Measurements from ENCODE around the gene CASS4. TPM values are rescaled to one million over a fixed set of nuclear protein-coding genes. Genes with fewer than 3 reads are reported as not detected.

The CASS4 gene
- total and polyA plus RNA-seq, 4 donors = 0.20 to 3.4 (median 1.8) TPM

DNA sequence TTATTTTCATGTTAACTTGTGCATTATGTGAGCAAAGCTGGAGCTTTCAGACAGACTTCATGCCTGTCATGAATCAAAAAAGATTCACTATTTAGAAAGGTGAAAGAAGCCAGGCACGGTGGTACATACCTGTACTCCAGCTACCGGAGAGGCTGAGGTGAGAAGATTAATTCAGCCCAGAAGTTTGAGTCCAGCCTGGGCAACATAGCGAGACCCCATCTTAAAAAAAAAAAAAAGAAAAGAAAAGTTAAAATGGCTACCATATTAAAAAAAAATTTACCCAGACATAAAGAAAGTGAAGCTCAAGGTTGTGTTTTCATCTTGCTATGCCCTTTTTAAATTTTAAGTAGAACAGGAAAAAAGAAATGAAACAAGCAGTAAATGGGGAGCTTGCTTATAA, 889 bp downstream of the CASS4 start:
- 97% methylated on average over 3 of the region's 3 CpGs for WGBS, 2 donors
- no peak overlapping the region for H3K27ac ChIP-seq (ENCODE audit: low read depth in 1 of 2, low read length in 2 of 2)
- intact Hi-C loops (cut with DNase I) = no loop called here
- H3K27me3 ChIP-seq (ENCODE audit: control insufficient read depth in 1 of 2, insufficient read depth in 2 of 2, low read length in 1 of 2) = no peaks in the 10 kb centered on the region
- DNase-seq (no peak), ATAC-seq (ENCODE audit: low FRiP score) (no peak)
- H3K9me3 ChIP-seq (ENCODE audit: control insufficient read depth, low read length) = no peaks in the 10 kb centered on the region
- no peak overlapping the region for H3K4me3 ChIP-seq (ENCODE audit: low read length in 2 of 2)
- no peaks in the 10 kb centered on the region for H3K36me3 ChIP-seq (ENCODE audit: control insufficient read depth in 1 of 2, insufficient read depth in 2 of 2, low read length in 1 of 2)
- H3K4me1 ChIP-seq (ENCODE audit: control insufficient read depth in 1 of 2, insufficient read depth in 2 of 2, low read length in 2 of 2) = no peaks in the 10 kb centered on the region

- Histone ChIP-seq H3K36me3 (ENCODE audit: control insufficient read depth in 1 of 2, insufficient read depth in 2 of 2, low read length in 1 of 2) (no peaks in the 10 kb centered on the region), H3K4me1 (ENCODE audit: control insufficient read depth in 1 of 2, insufficient read depth in 2 of 2, low read length in 2 of 2) (no peaks in the 10 kb centered on the region), H3K27ac (ENCODE audit: low read depth in 1 of 2, low read length in 2 of 2) (no peak overlapping the region), H3K4me3 (ENCODE audit: low read length in 2 of 2) (no peak overlapping the region), H3K9me3 (ENCODE audit: control insufficient read depth, low read length) (no peaks in the 10 kb centered on the region), H3K27me3 (ENCODE audit: control insufficient read depth in 1 of 2, insufficient read depth in 2 of 2, low read length in 1 of 2) (no peaks in the 10 kb centered on the region)
- ATAC-seq (ENCODE audit: low FRiP score) (no peak), DNase-seq (no peak)
- intact Hi-C loops (cut with DNase I) = no loop called here
- 84 to 89% methylated on average over 12 of the region's 12 CpGs for WGBS, 2 donors
Measured at GRCh38 chr20:56414842-56415765, 3.0 kb downstream of the CASS4 start.

- DNase-seq (no peak), ATAC-seq (ENCODE audit: low FRiP score) (no peak)
- WGBS, 2 donors = 89 to 94% methylated on average over 7 of the region's 7 CpGs
- no peaks in the 10 kb centered on the region for H3K9me3 ChIP-seq (ENCODE audit: control insufficient read depth, low read length)
- no peak overlapping the region for H3K4me3 ChIP-seq (ENCODE audit: low read length in 2 of 2)
- intact Hi-C loops (cut with DNase I) = no loop called here
- no peaks in the 10 kb centered on the region for H3K27me3 ChIP-seq (ENCODE audit: control insufficient read depth in 1 of 2, insufficient read depth in 2 of 2, low read length in 1 of 2)
- H3K27ac ChIP-seq (ENCODE audit: low read depth in 1 of 2, low read length in 2 of 2) = no peak overlapping the region
- no peaks in the 10 kb centered on the region for H3K36me3 ChIP-seq (ENCODE audit: control insufficient read depth in 1 of 2, insufficient read depth in 2 of 2, low read length in 1 of 2)
- no peaks in the 10 kb centered on the region for H3K4me1 ChIP-seq (ENCODE audit: control insufficient read depth in 1 of 2, insufficient read depth in 2 of 2, low read length in 2 of 2)
Measured at GRCh38 chr20:56417402-56417801, 5.3 kb downstream of the CASS4 start.

GRCh38 chr20:56417911-56418310, 5.9 kb downstream of the CASS4 start:
- H3K9me3 ChIP-seq (ENCODE audit: control insufficient read depth, low read length) = no peaks in the 10 kb centered on the region
- H3K36me3 ChIP-seq (ENCODE audit: control insufficient read depth in 1 of 2, insufficient read depth in 2 of 2, low read length in 1 of 2) = no peaks in the 10 kb centered on the region
- no peak for DNase-seq
- intact Hi-C loops (cut with DNase I) = no loop called here
- H3K27me3 ChIP-seq (ENCODE audit: control insufficient read depth in 1 of 2, insufficient read depth in 2 of 2, low read length in 1 of 2) = no peaks in the 10 kb centered on the region
- no peak overlapping the region for H3K4me3 ChIP-seq (ENCODE audit: low read length in 2 of 2)
- H3K4me1 ChIP-seq (ENCODE audit: control insufficient read depth in 1 of 2, insufficient read depth in 2 of 2, low read length in 2 of 2) = no peaks in the 10 kb centered on the region
- WGBS, 2 donors = 91% methylated on average over 4 of the region's 4 CpGs
- no peak for ATAC-seq (ENCODE audit: low FRiP score)
- H3K27ac ChIP-seq (ENCODE audit: low read depth in 1 of 2, low read length in 2 of 2) = no peak overlapping the region

GRCh38 chr20:56418385-56418861, 6.4 kb downstream of the CASS4 start:
- 81 to 83% methylated on average over 11 of the region's 11 CpGs for WGBS, 2 donors
- no peaks in the 10 kb centered on the region for H3K9me3 ChIP-seq (ENCODE audit: control insufficient read depth, low read length)
- H3K27ac ChIP-seq (ENCODE audit: low read depth in 1 of 2, low read length in 2 of 2) = no peak overlapping the region
- ATAC-seq (ENCODE audit: low FRiP score) = no peak
- H3K4me1 ChIP-seq (ENCODE audit: control insufficient read depth in 1 of 2, insufficient read depth in 2 of 2, low read length in 2 of 2) = no peaks in the 10 kb centered on the region
- DNase-seq = no peak
- H3K4me3 ChIP-seq (ENCODE audit: low read length in 2 of 2) = no peak overlapping the region
- H3K27me3 ChIP-seq (ENCODE audit: control insufficient read depth in 1 of 2, insufficient read depth in 2 of 2, low read length in 1 of 2) = no peaks in the 10 kb centered on the region
- intact Hi-C loops (cut with DNase I) = no loop called here
- H3K36me3 ChIP-seq (ENCODE audit: control insufficient read depth in 1 of 2, insufficient read depth in 2 of 2, low read length in 1 of 2) = no peaks in the 10 kb centered on the region

DNA sequence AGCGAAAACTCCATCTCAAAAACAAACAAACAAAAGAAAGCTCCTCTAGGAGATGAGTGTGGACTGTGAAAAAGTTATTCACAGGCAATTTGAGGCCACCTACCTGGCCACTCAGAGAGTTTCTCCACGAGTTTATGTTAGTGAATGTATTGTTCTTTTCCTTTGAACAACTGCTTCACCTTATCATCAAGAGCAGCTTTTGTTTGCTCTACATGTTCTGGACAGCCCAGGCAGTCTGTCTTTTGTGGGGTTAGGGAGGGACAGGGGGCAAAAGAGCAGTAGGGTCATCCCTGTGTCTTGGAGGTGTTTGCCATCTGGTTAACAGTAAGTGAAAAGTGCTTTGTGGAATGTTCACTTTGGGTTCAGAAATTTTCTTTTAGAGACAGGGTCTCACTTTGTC, 8.0 kb downstream of the CASS4 start:
- ATAC-seq (ENCODE audit: low FRiP score) (no peak), DNase-seq (no peak)
- H3K27me3 ChIP-seq (ENCODE audit: control insufficient read depth in 1 of 2, insufficient read depth in 2 of 2, low read length in 1 of 2) = no peaks in the 10 kb centered on the region
- intact Hi-C loops (cut with DNase I) = no loop called here
- WGBS, 2 donors = 88 to 91% methylated on average over 2 of the region's 2 CpGs
- no peaks in the 10 kb centered on the region for H3K36me3 ChIP-seq (ENCODE audit: control insufficient read depth in 1 of 2, insufficient read depth in 2 of 2, low read length in 1 of 2)
- no peaks in the 10 kb centered on the region for H3K4me1 ChIP-seq (ENCODE audit: control insufficient read depth in 1 of 2, insufficient read depth in 2 of 2, low read length in 2 of 2)
- H3K27ac ChIP-seq (ENCODE audit: low read depth in 1 of 2, low read length in 2 of 2) = no peak overlapping the region
- H3K9me3 ChIP-seq (ENCODE audit: control insufficient read depth, low read length) = no peaks in the 10 kb centered on the region
- no peak overlapping the region for H3K4me3 ChIP-seq (ENCODE audit: low read length in 2 of 2)

DNA sequence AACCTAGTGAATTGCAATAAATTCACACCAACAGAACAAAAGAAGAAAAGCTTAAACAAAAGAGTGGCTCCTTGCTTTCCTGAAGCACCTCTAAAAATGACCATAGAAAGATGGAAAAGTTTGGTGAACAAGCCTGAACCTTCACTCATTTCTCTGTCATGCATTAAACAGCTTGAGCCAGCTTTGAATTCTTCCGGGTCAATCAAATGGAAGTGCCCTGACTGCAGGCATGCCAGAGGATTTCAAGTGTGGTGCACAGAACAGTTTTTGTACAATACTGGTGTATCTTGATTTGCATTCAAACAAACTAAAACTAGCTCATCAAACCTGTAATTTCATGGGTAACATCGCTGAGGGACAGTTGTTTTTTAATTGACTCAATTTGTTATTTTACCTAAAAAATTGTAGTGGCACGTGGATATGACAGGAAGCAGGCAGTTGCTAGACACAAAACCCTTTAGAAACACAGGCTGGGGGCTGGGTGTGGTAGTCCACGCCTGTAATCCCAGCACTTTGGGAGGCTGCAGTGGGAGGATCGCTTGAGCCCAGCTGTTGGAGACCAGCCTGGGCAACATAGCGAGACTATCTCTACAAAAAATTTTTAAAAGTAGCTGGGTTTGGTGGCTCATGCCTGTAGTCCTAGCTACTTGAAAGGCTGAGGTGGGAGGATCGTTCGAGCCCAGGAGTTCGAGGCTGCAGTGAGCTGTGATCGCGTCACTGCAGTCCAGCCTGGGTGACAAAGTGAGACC, 9.1 kb downstream of the CASS4 start:
- 80 to 82% methylated on average over 11 of the region's 11 CpGs for WGBS, 2 donors
- Histone ChIP-seq H3K9me3 (ENCODE audit: control insufficient read depth, low read length) (no peaks in the 10 kb centered on the region), H3K36me3 (ENCODE audit: control insufficient read depth in 1 of 2, insufficient read depth in 2 of 2, low read length in 1 of 2) (no peaks in the 10 kb centered on the region), H3K4me3 (ENCODE audit: low read length in 2 of 2) (no peak overlapping the region), H3K27ac (ENCODE audit: low read depth in 1 of 2, low read length in 2 of 2) (no peak overlapping the region), H3K27me3 (ENCODE audit: control insufficient read depth in 1 of 2, insufficient read depth in 2 of 2, low read length in 1 of 2) (no peaks in the 10 kb centered on the region), H3K4me1 (ENCODE audit: control insufficient read depth in 1 of 2, insufficient read depth in 2 of 2, low read length in 2 of 2) (no peaks in the 10 kb centered on the region)
- no peak for DNase-seq
- intact Hi-C loops (cut with DNase I) = no loop called here
- ATAC-seq (ENCODE audit: low FRiP score) = no peak

DNA sequence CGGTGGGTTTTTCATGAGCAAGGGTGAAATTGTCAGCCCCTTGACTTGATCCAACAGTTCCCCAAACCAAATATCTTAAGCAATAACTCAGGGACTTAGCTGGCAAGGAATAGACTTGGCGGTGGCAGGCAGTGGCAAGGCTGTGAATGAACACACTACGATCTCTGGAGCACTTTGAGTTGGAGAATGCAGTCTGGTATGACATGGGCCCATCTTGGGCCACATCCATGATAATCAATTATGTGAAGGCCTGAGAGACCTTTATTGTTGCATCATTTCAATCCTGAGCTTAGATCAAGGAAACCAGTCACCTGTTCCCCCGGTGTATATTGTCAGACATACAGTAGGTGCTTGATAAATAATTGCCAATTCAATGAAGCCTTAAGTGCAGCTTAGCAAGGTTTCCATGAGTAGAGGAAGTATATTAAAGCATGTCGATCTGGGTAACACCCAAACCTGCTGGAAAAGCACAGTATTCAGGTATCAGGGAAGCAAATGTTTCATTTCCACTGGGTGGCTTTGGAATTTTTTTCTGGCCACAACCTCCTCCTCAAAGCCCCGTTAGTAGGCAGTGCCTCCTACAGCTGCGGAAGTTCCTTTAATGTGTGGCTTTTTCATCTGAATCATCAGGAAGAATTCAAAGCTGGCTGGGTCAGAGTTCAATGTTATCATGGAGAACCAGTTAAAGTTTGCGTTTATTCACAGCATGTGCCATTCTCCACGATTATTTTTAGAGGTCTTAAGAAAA, 10.2 kb downstream of the CASS4 start:
- ATAC-seq (ENCODE audit: low FRiP score) (no peak), DNase-seq (no peak)
- Histone ChIP-seq H3K4me1 (ENCODE audit: control insufficient read depth in 1 of 2, insufficient read depth in 2 of 2, low read length in 2 of 2) (no peaks in the 10 kb centered on the region), H3K27ac (ENCODE audit: low read depth in 1 of 2, low read length in 2 of 2) (no peak overlapping the region), H3K4me3 (ENCODE audit: low read length in 2 of 2) (no peak overlapping the region), H3K9me3 (ENCODE audit: control insufficient read depth, low read length) (no peaks in the 10 kb centered on the region), H3K36me3 (ENCODE audit: control insufficient read depth in 1 of 2, insufficient read depth in 2 of 2, low read length in 1 of 2) (no peaks in the 10 kb centered on the region), H3K27me3 (ENCODE audit: control insufficient read depth in 1 of 2, insufficient read depth in 2 of 2, low read length in 1 of 2) (no peaks in the 10 kb centered on the region)
- intact Hi-C loops (cut with DNase I) = no loop called here
- WGBS, 2 donors = 52 to 54% methylated on average over 9 of the region's 9 CpGs
